HepG2 (cell line): ENCODE data around the gene ACAN.

ENCODE experiments used
- BRCA1 ChIP-seq: sonication (generic); formaldehyde crosslinking; IDR thresholded peaks from 2 replicates; pipeline ENCODE4 v1.4.0; 2020; ENCODE audit warnings: missing genetic modification reagents
- CEBPB ChIP-seq: IDR thresholded peaks from 2 replicates; pipeline ENCODE4 v1.6.1; 2011; ENCODE audit warnings: low read depth, low read length, improper control_type of control experiment, borderline replicate concordance
- CREB3 ChIP-seq: sonication (generic); formaldehyde crosslinking; IDR thresholded peaks from 2 replicates; pipeline ENCODE4 v1.5.0; 2020; ENCODE audit warnings: missing genetic modification reagents
- EP300 ChIP-seq, 3 experiments: sonication (generic) in 1 of 3; formaldehyde crosslinking in 1 of 3; IDR thresholded peaks; 2 replicates each; pipeline versions ENCODE4 v1.5.1 to v1.6.1; 2011 to 2020; ENCODE audit warnings: low read depth in 2 of 3, low read length in 2 of 3, borderline replicate concordance in 1 of 3, improper control_type of control experiment in 1 of 3, mild to moderate bottlenecking in 1 of 3, missing genetic modification reagents in 1 of 3, moderate library complexity in 1 of 3
- GABPA ChIP-seq, 2 experiments: IDR thresholded peaks; 2 replicates each; pipeline ENCODE4 v1.6.1; 2011 to 2016; ENCODE audit warnings: low read depth in 2 of 2, low read length in 1 of 2, missing biosample characterization in 1 of 2, missing genetic modification characterization in 1 of 2
- KLF13 ChIP-seq: sonication (generic); formaldehyde crosslinking; IDR thresholded peaks from 2 replicates; pipeline ENCODE4 v1.4.0; 2020; ENCODE audit warnings: mild to moderate bottlenecking, missing genetic modification reagents
- MAZ ChIP-seq, 2 experiments: sonication (generic) in 1 of 2; formaldehyde crosslinking in 1 of 2; IDR thresholded peaks; 2 replicates each; pipeline versions ENCODE4 v1.5.0 to v1.6.1; 2012 to 2020; ENCODE audit warnings: low read depth in 2 of 2, mild to moderate bottlenecking in 2 of 2, borderline replicate concordance in 1 of 2, improper control_type of control experiment in 1 of 2, low read length in 1 of 2, missing genetic modification reagents in 1 of 2, moderate library complexity in 1 of 2
- PHB2 ChIP-seq: fragments of 450-650 bp; IDR thresholded peaks from 2 replicates; pipeline ENCODE4 v1.6.1; 2018; ENCODE audit not compliant: partially characterized antibody
- POLR2A ChIP-seq, 2 experiments: IDR thresholded peaks; 2 replicates each; pipeline ENCODE4 v1.6.1; 2011; ENCODE audit warnings: low read depth in 2 of 2, low read length in 2 of 2, mild to moderate bottlenecking in 1 of 2, moderate library complexity in 1 of 2; ENCODE audit not compliant: insufficient read depth in 1 of 2
- SRSF9 ChIP-seq: fragments of 200-400 bp; formaldehyde crosslinking; IDR thresholded peaks from 2 replicates; pipeline ENCODE4 v1.6.1; 2018; ENCODE audit warnings: borderline replicate concordance, mild to moderate bottlenecking, low read depth, low read length; ENCODE audit not compliant: insufficient read depth, poor library complexity, severe bottlenecking
- ZBTB44 ChIP-seq: sonication (generic); formaldehyde crosslinking; IDR thresholded peaks from 2 replicates; pipeline ENCODE4 v1.4.0; 2020; ENCODE audit warnings: missing genetic modification reagents
- ZFAT ChIP-seq: sonication (generic); formaldehyde crosslinking; conservative IDR thresholded peaks from 2 replicates; pipeline ENCODE4 v1.8.1; 2023; ENCODE audit warnings: missing genetic modification reagents, inconsistent platforms
- ZMYM3 ChIP-seq: sonication (generic); formaldehyde crosslinking; IDR thresholded peaks from 2 replicates; pipeline ENCODE4 v1.5.1; 2020; ENCODE audit warnings: mild to moderate bottlenecking, missing genetic modification reagents
- ZNF567 ChIP-seq: sonication (generic); formaldehyde crosslinking; IDR thresholded peaks from 2 replicates; pipeline ENCODE4 v1.8.1; 2023; ENCODE audit warnings: mild to moderate bottlenecking, missing genetic modification reagents, borderline replicate concordance

DNA sequence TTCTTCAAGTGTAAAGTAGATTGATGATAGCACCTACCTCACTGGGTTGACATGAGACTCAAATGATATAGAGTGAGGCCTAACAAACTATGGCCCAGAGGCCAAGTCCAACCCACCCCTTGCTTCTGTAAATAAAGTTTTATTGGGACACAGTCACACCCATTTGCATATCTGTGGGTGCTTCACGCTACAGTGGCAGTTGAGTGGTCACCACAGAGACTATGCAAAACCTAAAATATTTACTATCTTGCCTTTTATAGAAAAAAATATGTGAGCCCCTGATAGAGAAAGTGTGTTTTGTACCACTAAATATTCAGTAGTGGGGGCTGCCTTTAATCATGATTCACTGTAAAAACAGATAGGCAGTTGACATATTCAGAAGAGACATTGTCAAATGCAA lies 38.0 kb downstream of the ACAN start:
- TF ChIP-seq BRCA1 (CRISPR knock-in tag): no peak
- no peak for TF ChIP-seq CEBPB
- TF ChIP-seq ZNF567: no peak
- TF ChIP-seq ZFAT (CRISPR knock-in tag): no peak
- TF ChIP-seq CREB3 (CRISPR knock-in tag): no peak
- TF ChIP-seq POLR2A (IDR thresholded peaks at IDR 0.05; ENCODE audit: insufficient read depth in 1 of 2, low read depth in 2 of 2, low read length in 2 of 2): no peak
- TF ChIP-seq ZMYM3 (CRISPR knock-in tag): no peak
- TF ChIP-seq GABPA (IDR thresholded peaks at IDR 0.05; ENCODE audit: low read depth, low read length): no peak
- no peak for TF ChIP-seq GABPA (CRISPR knock-in tag; IDR thresholded peaks at IDR 0.05; ENCODE audit: low read depth)
- no peak for TF ChIP-seq SRSF9
- no peak for TF ChIP-seq KLF13 (CRISPR knock-in tag)
- no peak for TF ChIP-seq ZBTB44 (CRISPR knock-in tag)
- TF ChIP-seq PHB2: no peak
- no peak for TF ChIP-seq EP300 (IDR thresholded peaks at IDR 0.05; ENCODE audit: low read depth in 2 of 2, low read length in 2 of 2)
- TF ChIP-seq EP300 (CRISPR knock-in tag; IDR thresholded peaks at IDR 0.05; ENCODE audit: borderline replicate concordance): no peak
- TF ChIP-seq MAZ (IDR thresholded peaks at IDR 0.05; ENCODE audit: borderline replicate concordance, low read depth, low read length): no peak
- no peak for TF ChIP-seq MAZ (CRISPR knock-in tag; IDR thresholded peaks at IDR 0.05; ENCODE audit: low read depth)
